HCT116 (cell line): ENCODE measurements around the gene PBX3.

ENCODE experiments used
- CTCF ChIP-seq, 3 experiments: fragments of 200-600 bp in 1 of 3; sonication (generic) in 1 of 3; IDR thresholded peaks in 2 of 3; conservative IDR thresholded peaks in 1 of 3; 2 replicates each; pipeline ENCODE4 v1.5.1; 2012 to 2017; ENCODE audit warnings: low read depth in 2 of 3, low read length in 2 of 3, antibody characterized with exemption in 1 of 3, borderline replicate concordance in 1 of 3, control low read depth in 1 of 3, mild to moderate bottlenecking in 1 of 3, mixed read lengths in 1 of 3, mixed run types in 1 of 3, moderate library complexity in 1 of 3; ENCODE audit not compliant: insufficient read depth in 1 of 3
- EZH2 ChIP-seq: fragments of 200-600 bp; sonication (generic); IDR thresholded peaks from 2 replicates; pipeline ENCODE4 v1.6.1; 2017; ENCODE audit warnings: antibody characterized with exemption, mixed run types
- POLR2A ChIP-seq: IDR thresholded peaks from 2 replicates; pipeline ENCODE4 v1.7.0; 2011; ENCODE audit warnings: borderline replicate concordance; ENCODE audit not compliant: insufficient read depth, insufficient read length; ENCODE audit errors: extremely low read depth
- SP1 ChIP-seq: IDR thresholded peaks from 2 replicates; pipeline ENCODE4 v1.6.1; 2012; ENCODE audit warnings: low read depth

- TF ChIP-seq CTCF (IDR thresholded peaks at IDR 0.05 in 2 of 3, conservative IDR thresholded peaks at IDR 0.05 in 1 of 3; ENCODE audit: borderline replicate concordance in 1 of 3, insufficient read depth in 1 of 3, low read depth in 2 of 3, low read length in 2 of 3) (no peak), EZH2 (no peak), SP1 (no peak), POLR2A (no peak)
Measured at GRCh38 chr9:125789196-125789595, 42.0 kb downstream of the PBX3 start.
